Measurements from ENCODE around the gene CSNK2A2. TPM values are rescaled to one million over a fixed set of nuclear protein-coding genes. Genes with fewer than 3 reads are reported as not detected.

CSNK2A2 gene
- total RNA-seq, 1 donor from 2014 or later: 72.1 TPM

GRCh38 chr16:58211245-58211644 lies 13.3 kb upstream of the CSNK2A2 start:
- Histone ChIP-seq H3K9me3 (no peaks in the 10 kb centered on the region), H3K27me3 (ENCODE audit: low read depth) (no peaks in the 10 kb centered on the region), H3K4me1 (no peaks in the 10 kb centered on the region), H3K36me3 (no peaks in the 10 kb centered on the region), H3K4me3 (no peak overlapping the region), H3K27ac (no peak overlapping the region)
- no peak for TF ChIP-seq CTCF (IDR thresholded peaks at IDR 0.05)
- DNase-seq (no peak), ATAC-seq (no peak)
- intact Hi-C loops (cut with DNase I): no loop called here

GRCh38 chr16:58205276-58206036 lies 7.5 kb upstream of the CSNK2A2 start:
- DNase-seq (no peak), ATAC-seq (no peak)
- no peaks in the 10 kb centered on the region for H3K27me3 ChIP-seq (ENCODE audit: low read depth)
- H3K36me3 ChIP-seq: no peaks in the 10 kb centered on the region
- H3K27ac ChIP-seq: no peak overlapping the region
- no peak for TF ChIP-seq CTCF (IDR thresholded peaks at IDR 0.05)
- no peaks in the 10 kb centered on the region for H3K9me3 ChIP-seq
- intact Hi-C loops (cut with DNase I): no loop called here
- no peak overlapping the region for H3K4me3 ChIP-seq
- no peaks in the 10 kb centered on the region for H3K4me1 ChIP-seq

- Histone ChIP-seq H3K4me1 (peaks cover 10% of the 10 kb centered on the region), H3K27me3 (ENCODE audit: low read depth) (no peaks in the 10 kb centered on the region), H3K36me3 (peaks cover 2% of the 10 kb centered on the region), H3K27ac (no peak overlapping the region), H3K9me3 (no peaks in the 10 kb centered on the region), H3K4me3 (no peak overlapping the region)
- DNase-seq: no peak
- intact Hi-C loops (cut with DNase I): no loop called here
- no peak for TF ChIP-seq CTCF (IDR thresholded peaks at IDR 0.05)
- no peak for ATAC-seq
Observed at GRCh38 chr16:58201163-58201562, 3.3 kb upstream of the CSNK2A2 start.

GRCh38 chr16:58200004-58200797 lies 2.3 kb upstream of the CSNK2A2 start:
- DNase-seq (no peak), ATAC-seq (no peak)
- no peaks in the 10 kb centered on the region for H3K27me3 ChIP-seq (ENCODE audit: low read depth)
- intact Hi-C loops (cut with DNase I): no loop called here
- H3K4me1 ChIP-seq: peaks cover 12% of the 10 kb centered on the region
- H3K9me3 ChIP-seq: no peaks in the 10 kb centered on the region
- H3K27ac ChIP-seq: no peak overlapping the region
- no peak for TF ChIP-seq CTCF (IDR thresholded peaks at IDR 0.05)
- H3K36me3 ChIP-seq: peaks cover 11% of the 10 kb centered on the region
- no peak overlapping the region for H3K4me3 ChIP-seq

GRCh38 chr16:58198803-58199411 lies 1.0 kb upstream of the CSNK2A2 start:
- ATAC-seq (no peak), DNase-seq (no peak)
- no peaks in the 10 kb centered on the region for H3K27me3 ChIP-seq (ENCODE audit: low read depth)
- H3K27ac ChIP-seq: no peak overlapping the region
- H3K9me3 ChIP-seq: no peaks in the 10 kb centered on the region
- no peak overlapping the region for H3K4me3 ChIP-seq
- H3K36me3 ChIP-seq: peaks cover 22% of the 10 kb centered on the region
- H3K4me1 ChIP-seq: peaks cover 12% of the 10 kb centered on the region
- TF ChIP-seq CTCF (IDR thresholded peaks at IDR 0.05): no peak
- intact Hi-C loops (cut with DNase I): no loop called here
